ENCODE results near the gene LFNG.
"Not testable (repeated sequence)": the region's sequence is repeated elsewhere in the genome, so short reads cannot be mapped to it uniquely, and the experiment has no call there.

LFNG gene

DNA sequence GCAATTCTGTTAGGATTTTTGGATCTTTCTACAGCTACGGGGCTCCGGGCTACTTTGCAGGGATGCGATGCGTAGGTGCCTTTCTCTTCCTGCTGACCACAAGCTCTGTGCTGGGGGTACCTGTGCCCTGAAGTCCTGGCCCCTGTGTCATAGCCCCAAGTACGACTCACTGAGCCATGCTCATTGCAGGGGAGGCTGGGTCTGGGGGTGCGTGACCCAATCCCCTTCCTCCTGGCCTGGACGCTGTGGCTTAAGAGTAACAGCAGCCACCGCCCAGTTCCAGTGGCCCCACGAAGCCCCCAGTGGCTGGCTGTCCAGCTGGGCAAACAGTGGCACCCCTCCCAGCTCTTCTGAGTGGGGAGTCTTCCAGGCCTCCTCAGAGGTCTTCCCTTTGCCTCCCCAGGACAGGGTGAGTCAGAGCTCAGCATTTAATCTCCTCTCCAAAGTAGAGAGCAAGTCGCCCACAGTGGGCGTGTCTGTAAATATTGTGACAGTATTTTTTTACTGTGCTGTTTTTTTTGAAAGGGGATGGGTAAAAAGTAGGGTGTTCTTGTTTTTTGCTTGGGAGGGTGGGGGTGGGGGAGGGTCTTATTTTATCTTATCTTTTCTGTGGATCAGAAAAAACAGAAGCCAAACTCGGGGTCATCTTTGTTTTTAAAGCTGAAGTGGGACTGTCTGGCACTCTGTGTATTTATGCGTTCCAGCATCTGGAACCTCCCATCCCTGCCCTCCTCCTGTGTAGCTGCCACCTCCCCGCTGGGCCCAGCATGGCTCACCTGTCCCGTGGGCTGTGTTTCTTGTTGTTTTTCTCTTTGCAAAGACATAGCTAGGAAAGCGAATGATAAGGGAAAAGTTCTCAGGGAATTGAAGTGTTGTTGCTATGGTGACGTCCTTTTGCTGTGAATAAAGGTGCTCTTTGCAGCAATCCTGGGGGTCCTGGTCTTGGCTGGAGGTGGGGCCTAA, 8.2 kb downstream of the LFNG start:
- DNase-seq: no peak

DNA sequence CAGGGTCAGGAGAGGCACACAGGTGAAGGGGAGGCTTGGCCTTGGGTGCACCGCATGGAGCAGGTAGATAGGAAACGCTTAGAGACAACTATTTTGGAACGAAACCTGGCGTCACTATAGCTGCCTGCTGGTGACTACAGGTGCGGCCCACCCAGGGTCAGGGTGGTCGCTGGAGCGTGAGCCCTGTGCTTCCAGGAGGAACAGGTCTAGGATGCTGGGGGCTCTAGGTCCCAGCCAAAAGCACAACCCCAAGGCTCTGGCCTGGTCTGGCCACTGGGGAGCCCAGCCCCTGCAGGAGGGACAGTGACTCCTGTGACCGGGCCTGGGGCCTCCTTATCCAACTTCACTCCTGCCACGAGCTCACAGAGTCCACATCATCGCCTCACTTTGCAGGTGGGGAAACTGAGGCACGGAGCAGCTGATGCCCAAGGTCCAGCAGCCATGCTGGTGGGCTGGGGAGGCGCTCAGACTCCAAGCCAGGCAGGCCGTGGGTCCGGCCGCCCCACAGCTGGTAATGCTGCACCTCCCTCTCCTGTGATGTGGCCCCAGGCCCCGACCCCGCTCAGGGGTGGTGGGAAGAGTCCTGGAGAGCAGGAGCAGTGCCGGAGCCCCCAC, 9.0 kb downstream of the LFNG start:
- DNase-seq: no peak

DNA sequence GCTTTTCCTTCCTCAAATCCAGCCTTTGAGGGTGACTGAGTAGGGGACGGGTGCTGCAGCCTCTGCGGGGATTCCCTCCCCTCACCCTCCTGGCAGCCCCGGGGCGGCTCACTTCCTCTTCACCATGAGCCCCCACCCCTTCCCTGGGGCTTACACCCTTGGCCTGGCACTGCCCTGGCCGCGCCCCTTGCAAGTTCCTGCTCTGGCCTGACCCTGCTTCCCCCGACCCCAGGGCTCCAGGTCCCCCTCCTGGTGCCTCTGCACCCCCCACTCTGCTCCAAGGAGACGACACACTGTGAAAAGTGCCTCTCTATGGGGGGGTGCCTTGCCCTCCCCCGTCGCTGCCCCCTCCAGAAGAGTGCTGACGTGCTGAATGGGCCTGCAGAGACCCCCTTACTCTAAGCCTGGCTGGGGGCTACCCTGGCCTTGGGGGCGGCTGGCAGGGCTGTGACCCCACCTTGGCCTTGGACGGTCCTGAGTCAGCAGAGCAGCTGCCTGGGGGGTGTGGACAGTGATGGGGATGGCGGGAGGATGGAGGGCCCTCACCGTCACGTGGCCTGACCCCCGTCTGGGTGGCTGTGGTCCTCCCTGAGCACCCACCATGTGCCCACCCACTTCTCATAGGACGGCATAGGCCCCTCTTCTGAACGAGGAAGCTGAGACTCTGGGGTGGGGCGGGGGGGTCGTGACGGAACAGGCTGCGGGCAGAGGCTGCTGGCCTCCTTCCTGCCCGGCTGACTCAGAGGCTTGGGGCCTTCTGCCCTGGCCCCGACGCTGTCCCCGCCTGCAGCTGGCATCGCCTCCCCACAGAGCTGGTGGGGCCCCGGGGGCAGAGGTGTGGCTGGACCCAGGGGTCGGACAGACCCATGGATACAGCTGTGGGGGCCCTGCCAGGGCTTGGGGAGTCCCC, 9.8 kb downstream of the LFNG start:
- peak in 33 of 58 donors; percentile 18 to 61 (median 40) for DNase-seq

DNA sequence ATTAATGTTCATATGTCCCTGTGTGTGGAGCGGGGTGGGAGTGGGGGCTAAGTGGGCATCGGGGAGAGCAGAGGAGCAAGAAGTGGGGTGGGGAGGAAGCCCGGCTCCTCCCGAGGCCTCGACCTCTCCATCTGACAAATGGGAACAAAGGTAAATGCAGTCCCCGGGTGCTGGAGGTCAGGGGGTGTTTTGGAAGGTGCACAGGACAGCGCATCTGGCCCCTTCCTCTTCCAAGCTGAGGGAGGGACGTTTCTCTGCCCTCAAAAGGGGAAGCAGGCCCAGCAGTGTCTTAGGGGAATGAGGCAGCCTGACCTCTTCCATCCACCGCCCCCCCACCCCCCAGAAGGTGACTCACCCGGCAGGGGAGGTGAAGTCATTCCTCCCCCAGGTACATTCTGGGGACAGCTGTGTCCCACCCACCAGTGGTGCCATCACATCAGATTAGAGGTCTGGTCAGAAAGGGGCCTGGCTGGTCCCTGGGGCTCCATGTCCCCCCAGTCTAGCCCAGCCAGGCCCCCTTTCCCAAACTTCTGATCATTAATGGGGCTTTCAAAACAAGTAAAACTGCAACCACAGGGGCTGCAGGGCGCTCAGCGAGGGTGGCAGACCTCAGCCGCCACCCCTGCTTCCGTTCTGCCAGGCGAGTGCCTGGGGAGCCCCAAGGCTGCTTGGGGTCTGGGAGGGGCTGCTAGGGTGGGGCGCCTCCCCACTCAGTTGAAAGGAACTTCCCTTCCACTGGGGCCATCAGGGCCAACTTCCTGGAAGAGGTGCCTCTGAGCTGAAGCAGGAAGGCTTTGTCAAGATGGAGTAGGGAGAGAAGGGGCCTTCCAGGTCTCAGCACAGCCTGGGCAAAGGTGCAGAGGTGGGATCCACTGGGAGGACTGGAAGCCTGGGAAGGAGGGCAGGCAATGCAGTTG, 10.8 kb downstream of the LFNG start:
- DNase-seq: peak in 1 of 58 donors; percentile 30

DNA sequence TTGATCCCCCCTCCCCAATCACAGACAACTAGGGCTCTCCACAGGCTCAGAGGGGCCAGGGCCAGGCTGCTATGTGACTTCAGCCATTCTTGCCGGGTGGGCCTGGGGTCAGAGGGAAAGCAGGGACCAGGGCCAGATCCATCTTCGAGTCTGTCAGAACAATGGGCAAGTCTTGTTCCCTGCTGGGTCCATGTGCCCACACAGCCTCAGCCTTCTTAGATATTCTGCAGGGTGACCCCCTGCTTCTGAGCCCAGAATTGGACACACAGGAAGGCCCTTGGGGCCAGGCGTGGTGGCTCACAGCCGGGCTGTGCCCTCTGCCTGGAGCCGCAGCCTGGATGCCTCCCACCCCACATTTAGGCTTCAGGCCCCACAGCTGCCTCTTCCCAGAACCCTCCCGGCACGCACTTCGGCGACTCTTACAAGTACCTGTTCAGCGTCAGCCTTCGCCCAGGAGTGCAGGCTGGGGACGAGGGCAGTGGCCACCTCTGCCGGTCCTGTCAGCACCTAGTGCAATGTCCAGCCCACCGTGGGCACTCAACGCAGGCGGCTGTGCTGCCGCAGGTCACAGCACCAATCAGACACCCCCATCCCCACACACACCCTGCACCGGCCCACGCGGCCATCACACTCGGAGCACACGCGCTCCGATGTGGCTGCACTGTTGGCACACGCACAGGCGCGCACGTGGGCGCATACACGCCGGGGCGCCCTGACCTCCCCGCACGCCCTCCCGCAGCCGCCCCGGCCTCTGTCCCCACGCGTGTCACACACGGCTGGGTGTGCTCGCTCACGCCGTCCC, 11.6 kb downstream of the LFNG start:
- peak in 3 of 58 donors; percentile 40 to 55 (median 46) for DNase-seq

DNA sequence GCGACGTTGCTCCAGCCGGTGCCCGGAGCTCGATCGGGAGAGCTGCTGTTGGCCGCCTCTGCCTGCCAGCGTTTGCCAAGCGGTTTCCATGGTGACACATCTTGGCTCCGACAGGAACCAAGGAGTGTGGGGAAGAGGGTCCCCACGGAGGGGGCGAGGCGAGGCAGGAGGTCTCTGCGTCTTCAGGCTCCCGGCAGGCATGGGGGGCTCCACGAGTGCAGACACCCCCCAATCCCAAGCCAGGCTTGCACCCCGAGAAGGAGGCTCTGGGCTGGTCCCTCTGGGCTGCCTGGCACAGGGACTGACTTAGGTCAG, 12.2 kb downstream of the LFNG start:
- peak in 8 of 58 donors; percentile 24 to 55 (median 33) for DNase-seq

DNA sequence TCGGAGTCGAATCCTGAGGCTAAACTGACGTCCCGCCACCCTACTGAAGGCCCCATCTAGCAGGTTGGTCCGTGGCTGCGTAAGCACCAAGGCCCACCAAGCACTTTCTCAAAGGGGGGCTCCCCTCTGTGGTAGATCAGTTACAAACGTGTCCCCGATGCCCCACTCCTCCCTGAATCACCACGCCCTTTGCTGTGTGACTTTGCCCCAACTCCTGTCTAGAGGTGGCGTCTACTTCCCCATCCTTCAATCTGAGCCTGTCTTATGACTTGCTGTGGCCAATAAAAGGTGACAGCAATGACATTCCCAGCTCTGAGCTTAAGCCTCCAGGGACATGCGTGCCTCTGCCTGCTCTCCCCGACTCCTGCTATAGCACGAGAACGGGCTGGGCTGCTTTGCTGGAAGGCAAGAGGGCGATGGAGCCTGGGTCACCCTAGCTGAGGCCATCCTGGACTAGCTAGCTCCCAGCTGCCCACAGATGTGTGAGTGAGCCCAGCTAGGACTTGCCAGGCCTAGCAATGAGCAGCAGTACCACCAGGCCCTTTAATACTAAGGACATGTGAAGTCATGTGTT, 12.7 kb downstream of the LFNG start:
- DNase-seq: not testable (repeated sequence)

DNA sequence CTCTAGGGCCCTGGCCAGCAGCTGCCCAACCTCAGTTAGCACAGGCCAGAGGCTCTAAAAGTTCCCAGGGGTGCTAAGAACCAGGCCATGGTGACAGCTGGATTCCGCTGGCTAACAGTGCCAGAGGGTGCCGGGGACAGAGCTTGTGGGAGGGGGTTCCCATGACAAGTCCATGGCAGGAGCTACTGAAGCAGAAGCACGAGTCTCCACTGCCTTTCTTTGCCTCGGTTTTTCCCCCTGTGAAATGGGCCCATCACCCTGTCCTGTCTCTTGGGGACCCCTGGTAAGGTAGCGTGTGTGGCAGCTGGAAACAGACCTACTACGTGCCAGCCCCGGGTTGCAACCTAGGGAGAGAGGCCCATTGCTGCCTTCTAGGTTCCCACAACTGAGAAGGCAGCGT, 13.2 kb downstream of the LFNG start:
- DNase-seq: not testable (repeated sequence)

DNA sequence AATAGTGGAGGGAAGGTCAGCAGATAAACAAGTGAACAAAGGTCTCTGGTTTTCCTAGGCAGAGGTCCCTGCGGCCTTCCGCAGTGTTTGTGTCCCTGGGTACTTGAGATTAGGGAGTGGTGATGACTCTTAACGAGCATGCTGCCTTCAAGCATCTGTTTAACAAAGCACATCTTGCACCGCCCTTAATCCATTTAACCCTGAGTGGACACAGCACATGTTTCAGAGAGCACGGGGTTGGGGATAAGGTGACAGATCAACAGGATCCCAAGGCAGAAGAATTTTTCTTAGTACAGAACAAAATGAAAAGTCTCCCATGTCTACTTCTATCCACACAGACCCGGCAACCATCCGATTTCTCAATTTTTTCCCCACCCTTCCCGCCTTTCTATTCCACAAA, 14.0 kb downstream of the LFNG start:
- DNase-seq: not testable (repeated sequence)

DNA sequence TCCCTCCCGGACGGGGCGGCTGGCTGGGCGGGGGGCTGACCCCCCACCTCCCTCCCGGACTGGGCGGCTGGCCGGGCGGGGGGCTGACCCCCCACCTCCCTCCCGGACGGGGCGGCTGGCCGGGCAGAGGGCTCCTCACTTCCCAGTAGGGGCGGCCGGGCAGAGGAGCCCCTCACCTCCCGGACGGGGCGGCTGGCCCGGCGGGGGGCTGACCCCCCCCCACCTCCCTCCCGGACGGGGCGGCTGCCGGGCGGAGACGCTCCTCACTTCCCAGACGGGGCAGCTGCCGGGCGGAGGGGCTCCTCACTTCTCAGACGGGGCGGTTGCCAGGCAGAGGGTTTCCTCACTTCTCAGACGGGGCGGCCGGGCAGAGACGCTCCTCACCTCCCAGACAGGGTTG, 14.6 kb downstream of the LFNG start:
- not testable (repeated sequence) for DNase-seq

DNA sequence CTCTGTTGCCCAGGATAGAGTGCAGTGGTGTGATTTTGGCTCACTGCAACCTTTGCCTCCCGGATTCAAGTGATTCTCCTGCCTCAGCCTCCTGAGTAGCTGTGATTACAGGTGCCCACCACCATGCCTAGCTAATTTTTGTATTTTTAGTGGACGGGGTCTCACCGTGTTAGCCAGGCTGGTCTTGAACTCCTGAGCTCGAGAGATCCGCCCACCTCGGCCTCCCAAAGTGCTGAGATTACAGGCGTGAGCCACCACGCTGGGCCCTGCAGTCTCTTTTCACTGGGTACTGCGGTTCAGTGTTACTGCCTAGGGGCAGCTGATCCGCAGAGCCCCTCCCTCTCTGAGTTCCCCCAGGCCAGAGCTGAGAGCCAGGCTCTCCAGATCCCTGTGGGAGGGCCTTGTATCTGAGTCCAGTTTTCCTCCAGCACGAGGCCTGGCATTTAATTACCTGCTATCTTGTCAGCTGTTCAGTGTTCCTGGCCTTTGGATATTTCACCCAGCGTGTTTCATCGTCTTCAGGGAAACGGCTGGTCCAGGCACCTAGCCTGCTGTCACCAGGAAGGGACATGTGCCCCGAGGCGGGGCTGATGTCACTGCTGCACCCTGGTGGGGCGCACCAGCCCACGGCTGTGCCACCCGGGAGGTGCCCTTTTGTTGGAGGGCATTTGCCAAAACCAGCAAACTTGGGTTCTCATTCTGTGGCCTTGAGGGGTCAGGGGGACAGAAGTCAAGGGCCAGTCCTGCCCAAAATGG, 16.5 kb downstream of the LFNG start:
- DNase-seq: not testable (repeated sequence)

DNA sequence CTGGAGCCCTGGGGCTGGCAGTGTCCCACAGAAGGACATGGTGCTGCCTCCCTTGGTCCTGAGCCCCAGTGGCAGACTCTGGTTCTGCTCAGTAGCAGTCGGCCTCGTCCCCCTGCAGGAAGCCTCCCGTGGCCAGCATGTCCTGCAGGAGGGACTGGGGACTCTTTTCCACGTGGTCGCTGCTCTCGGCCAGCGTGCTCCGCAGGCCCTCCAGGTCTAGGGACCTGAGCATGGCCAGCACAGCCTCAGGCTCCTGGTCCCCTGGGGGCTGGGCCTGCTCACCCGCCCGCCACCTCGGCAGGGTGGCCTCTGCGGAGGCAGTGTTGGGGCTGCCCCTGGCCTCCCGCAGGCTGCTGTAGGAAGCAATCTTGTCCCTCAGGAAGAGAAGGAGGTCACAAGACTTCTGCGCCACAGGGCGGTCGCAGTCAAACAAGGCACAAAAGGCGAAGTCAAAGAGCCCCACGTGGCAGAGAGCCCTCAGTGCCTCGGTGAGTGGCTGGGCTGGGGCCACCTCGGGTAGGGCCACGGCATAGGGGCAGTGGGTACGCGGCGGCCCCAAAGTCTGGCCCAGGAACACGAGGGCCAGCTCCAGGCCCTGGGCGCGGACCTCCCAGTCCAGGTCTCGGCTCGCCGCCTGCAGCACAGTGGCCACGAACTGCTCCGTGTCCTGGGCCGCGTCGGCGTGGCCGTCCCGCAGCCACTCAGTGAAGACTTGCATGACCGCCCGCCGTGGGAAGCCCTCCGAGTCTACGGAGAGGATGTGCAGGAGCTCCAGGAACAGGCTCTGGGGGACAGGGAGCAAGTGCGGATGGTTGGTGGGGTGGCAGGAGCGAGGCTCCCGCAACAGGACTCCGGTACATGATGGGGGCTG, 18.6 kb downstream of the LFNG start:
- no peak for DNase-seq

DNA sequence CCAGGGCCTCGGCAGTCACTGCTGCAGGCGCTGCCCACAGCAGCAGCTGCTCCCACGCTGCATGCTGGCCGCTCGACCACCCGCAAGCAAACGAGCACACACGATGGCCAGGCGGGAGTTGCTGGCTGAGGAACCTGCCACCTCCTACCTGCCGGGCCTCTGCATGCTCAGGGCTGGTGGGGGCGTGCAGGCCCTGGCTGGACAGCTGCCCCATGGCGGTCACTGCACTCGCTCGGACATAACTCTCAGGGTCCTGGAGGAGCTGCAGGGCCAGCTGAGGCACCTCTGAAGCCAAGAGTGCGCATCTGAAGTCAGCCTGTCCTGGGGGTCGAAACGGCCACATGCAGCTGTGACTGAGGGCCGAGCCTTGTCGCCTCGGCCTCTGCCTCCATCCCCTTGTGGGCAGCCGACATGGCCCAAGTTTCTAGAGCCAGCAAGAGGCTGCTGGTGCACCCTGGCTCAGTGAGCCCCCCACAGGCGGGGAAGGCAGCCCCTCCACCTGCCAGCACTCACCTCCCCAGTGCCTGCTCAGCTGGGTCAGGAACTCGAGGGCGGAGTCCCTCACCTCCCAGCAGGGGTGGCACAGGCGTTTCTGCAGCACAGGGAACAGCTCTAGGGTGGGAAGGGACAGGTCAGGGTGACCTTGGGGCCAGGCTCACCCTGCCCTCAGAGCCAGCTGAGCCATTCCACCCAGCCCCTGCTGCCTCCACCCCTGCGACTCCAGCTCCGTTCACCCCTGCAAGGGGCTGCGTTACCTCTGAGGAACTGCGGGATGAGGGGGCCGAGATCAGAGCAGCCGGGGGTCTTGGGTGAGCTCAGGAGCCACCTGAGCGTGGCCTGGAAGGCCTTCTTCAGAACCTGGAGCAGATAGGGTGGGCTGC, 19.7 kb downstream of the LFNG start:
- no peak for DNase-seq

DNA sequence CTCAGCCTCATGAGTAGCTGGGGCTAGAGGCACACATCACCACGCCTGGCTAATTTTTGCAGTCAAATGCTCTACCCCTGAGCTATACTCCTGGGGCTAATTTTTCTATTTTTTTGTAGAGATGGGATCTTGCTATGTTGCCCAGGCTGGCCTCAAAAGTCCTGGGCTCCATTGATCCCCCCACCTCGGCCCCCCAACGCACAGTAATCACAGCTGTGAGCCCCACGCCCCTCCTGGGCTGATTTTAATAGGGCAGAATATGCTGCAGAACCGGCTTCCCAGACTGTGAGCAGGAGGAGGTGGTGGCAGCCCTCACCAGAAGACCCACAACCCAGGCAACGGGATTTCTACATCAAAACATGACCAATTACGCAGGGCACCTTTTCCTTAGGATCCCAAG, 20.6 kb downstream of the LFNG start:
- DNase-seq: no peak

DNA sequence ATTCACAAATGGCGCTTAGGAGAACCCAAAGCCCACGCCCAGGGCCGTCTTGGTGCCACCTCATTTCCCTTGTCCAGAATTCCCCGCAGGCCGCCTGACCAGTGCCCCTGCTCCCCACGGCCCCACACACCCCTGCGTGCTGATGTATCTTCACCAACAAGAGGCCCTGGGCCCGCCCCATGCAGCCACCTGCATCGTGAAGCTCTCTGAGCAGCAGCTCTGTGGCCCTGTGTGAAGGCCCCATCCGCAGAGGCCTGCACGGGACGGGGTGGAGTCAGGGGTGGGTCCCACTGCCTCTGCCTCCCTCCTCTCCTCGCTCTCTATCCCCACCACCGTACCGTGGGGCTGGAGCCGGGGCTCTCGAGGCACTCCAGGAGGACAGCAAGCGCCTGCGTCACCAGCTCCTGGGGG, 21.1 kb downstream of the LFNG start:
- DNase-seq: no peak

DNA sequence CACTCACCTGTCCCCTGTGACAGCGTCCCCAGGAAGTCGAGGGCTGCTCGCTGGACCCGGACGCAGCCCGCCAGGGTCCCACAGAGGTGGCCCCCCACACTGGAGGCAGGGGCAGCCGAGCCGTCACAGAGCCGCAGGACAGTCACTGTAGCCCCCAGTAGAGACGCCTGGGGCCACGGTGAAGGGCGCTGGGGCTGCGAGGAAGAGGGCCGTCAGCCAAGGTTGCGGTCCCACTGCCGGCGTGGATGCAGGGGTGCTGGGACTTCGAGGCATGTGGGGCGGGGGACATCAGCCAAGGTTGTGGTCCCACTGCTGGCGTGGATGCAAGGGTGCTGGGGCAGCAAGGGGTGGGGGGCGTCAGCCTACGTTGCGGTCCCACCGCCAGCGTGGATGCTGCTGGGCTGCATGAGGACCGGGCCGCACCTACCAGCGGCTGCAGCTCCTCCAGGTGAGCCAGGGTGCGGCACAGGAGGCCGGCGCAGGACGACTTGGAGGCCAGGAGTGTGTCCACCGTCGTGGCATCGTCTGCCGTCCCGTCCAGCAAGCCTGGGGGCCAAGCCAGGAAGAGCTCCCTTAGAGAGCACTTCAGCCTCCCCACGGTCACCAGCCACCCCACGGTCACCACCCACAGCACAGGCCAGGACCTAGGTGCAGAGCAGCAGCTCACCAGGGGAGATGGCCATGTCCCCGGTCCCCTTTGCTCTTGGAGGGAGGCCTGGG, 21.9 kb downstream of the LFNG start:
- no peak for DNase-seq
